GM19239 (cell line): Measurements from ENCODE around the gene HOXD4.
A peak's percentile ranks its signal among the peaks of the same experiment; 100 is the strongest.

Source experiments
- DNase-seq: peaks from one replicate; pipeline ENCODE4 v3.0.0; 2011; ENCODE audit warnings: low spot score; ENCODE audit not compliant: insufficient read length
- FAIRE-seq: peaks from 2 replicates; lab custom pipeline; 2011; peaks lifted over from hg19 to GRCh38; lab: Jason Lieb, UNC

HOXD4 gene

DNA sequence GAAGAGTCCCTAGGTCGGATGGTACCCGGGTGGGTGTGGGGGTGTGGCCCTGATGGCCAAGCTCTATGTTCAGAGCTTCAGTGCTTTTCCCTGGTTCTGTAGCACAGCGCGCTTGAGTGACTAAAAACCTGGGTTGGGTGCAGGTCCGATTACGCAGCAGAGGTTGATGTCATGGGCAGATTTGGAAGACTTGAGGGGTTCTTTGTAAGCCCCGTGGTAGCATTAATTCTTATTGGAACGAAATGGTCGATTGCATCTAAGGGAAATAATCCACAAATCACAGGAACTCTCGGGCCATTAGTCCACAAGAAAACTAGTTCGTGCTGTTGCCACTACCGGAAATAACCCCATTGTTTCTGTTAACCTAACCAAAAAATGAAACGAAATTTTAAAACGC, 12.8 kb upstream of the HOXD4 start:
- DNase-seq, result no peak
- no peak for FAIRE-seq

DNA sequence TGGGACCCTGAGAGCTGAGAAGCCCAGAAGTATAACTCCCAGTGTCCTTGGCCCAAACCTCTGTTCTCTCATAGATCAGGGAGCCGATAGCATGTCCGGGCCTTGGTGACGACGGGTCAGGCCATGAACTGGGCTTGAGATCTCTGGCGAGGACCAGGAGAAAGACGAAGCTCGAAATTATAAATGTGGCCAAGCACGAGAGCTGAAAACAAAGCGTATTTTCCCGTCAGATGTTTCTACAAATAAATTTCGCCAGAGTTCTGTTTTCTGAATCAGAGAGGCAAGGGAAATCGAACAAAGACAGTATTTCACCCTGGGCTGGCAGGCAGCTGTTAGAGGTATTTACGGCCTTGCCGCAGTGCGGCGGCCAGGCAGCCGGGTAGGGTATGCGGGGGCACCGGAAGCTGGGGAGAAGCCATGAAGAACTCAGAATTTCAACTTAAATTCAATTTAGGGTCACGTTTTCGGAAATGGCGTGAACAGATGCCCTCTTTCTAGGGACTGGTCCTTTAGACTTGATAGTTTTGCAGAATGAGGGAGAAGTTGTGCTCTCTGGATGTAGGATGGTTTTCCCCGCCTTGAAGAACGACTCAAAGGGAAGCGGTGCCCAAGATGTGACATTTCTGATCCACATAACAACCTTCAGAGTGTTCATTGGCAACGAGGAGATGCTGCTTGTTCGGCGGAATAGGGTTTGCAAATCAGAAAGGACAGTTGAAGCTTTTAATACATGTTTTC, 12.3 kb upstream of the HOXD4 start:
- no peak for FAIRE-seq

DNA sequence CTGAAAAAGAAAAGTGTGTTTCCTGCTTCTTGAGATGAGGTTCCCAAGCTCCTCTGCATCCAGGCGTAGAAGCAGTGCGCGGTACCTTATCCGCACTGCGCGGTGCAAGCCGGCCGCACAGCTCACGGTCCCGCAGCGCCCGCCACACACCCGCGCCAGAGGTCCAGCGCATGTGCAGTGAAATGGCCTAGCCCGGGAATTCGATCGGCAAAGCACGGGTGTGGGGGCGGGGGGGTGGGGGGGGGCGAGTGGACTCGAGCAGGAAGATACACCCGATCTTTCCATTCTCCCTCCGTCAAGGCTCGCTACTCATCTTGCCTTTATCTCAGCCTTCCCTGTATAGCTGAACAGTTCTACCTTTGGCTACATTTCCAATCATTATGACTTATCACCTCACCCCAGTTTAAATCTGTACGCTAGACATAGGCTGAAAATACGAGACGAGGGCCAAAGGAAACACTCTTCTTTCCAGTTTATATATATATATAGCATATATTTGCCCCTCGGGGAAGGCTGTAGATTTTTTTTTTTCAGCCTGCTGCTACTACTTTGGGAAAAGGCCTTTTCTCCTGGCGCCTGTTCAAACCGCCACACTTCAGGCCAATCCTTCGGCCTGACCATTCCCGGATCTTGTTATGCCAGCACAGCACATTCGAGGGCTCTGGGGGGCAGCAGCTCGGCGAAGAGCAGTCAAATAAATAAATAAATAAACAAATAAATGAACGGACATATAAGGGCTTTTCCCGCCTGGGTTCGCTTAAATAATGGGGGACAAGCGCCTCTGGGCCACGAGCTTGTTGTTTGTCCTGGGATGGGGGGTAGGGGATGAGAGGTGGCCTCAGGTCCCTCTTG, 11.5 kb upstream of the HOXD4 start:
- DNase-seq, result no peak
- no peak for FAIRE-seq

More for the DNA sequence above, 12.3 kb upstream of the HOXD4 start:
- no peak for DNase-seq

DNA sequence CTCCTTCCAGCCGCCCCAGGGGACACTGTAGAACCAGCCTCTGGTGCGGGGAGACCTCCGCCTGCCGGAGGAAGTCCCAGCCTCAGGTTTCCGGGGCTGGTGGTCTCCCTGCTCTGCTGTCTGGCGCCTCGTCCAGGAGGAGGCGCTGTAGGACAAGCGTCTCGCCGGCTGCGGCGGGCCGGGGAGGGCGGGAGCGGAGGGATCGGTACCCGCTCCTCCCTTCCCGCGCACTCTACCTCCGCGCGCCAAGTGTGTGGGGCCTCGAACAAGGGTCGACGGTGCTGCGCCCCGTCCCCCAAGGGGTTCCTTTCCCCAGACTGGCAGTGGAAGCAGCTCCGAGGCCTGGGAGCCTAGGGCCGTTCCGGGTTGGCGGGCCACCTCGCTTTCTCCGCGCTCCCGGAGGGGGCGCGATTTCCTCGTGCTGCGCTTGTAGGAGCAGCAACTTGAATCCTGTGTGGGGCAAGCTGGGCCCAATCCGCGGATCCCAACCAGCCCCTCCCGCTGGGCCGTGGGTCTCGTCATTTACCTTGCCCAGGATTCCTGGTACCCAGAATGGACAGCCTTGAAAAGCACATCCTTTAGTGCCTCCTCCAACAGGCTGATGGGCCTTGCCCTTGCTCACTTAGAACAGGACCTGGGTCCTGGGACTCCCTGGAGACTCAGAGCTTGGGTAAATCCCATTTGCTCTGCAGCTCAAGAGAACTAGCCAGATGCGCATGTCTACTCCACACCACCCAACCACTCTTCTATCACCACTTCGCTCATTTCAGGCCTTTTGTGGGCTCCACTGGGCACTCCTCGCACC, 10.6 kb upstream of the HOXD4 start:
- DNase-seq, result peak; percentile 94
- FAIRE-seq, result no peak

GRCh38 chr2:176142281-176142680, 9.1 kb upstream of the HOXD4 start:
- no peak for FAIRE-seq
- no peak for DNase-seq

DNA sequence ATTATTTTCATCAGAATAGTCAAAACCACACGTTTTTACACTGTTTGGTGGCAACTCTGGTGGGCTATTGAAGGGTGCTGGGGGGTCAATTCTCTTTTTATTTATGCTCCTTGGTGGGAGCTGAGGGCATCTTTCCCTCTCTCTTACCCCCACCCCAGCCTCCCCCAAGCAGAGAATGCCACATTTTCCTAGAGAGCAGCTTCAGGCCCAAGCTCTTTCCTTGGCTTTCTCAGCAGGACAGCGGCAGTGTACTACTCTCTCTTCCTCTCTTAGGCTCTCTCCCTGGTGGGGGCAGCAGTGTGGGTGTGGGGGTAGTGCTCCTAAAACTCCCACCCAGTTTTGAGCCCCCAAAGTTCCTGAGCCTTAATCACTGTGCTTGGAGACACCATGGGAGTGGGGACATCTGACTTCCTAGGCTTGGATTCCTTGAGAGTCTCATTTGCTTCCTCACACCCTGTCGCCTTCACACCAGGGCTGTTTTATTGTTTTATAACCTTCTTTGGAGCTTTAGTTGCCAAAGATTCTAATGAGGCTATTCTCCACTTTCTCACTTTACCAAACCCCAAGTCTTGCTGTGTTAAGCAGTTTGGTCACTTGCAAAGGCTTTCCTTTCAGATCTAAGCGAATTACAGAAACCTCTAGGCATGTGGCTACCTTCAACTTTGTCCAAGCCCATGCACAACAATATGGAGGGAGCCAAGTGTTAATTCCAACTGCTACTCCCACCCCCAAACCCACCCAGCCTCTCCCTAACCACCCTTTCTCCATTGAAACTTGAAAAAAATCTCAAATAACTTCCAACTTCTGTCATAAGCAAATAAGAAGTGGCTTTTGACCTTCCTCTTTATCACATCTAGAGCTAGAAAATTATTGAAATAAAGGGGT, 6.0 kb upstream of the HOXD4 start:
- no peak for DNase-seq

DNA sequence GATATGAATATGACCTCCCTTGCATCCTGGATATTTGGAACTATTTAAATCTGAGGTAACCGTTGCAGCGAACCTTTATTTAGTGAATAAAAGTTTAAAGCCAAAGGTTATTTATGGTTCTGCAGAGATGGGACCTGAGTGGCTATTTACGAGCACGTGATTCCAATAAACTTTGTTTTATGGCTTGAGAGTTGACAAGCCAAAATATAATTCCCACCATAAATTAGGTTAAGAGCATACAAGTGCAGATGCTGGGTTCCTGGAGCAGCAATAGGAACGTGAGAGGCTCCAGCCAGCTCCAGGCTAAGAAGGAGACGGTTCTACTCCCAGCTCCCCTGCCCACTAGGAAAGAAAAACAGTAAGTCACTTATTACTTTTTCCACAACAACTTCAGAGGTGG, 5.2 kb upstream of the HOXD4 start:
- no peak for DNase-seq
- FAIRE-seq, result no peak

More for the DNA sequence above, 6.0 kb upstream of the HOXD4 start:
- FAIRE-seq, result no peak

GRCh38 chr2:176146645-176147044, 4.7 kb upstream of the HOXD4 start:
- no peak for DNase-seq

DNA sequence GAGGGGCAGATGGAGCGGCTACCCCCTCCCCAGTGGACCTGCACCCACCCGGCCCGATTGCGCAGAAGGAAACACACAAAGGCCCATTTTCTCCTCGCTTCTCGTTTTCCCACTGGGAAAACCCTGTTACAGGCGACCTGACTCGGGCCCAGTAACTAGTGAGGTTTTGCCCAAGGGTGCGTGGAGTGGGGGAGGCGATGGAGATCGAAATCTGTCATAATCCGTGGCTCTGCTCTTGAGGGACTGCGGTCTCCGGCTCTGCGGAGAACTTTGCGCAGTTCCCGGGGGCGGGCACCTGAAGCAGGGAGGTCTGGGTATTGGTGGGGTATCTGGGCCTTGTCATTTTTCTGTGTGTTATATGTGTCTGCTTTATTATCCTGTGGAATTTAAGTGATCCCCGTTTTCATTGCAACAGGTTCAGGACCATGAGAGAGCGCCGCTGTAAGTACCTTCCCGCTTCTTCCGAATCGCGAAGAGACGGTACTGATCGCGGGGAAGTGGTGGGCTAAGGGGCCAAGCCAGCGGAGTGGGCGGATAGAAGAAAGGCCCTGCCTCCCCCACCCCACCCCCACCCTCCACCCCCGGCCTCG, 4.0 kb upstream of the HOXD4 start:
- DNase-seq (no peak), FAIRE-seq (no peak)

More at GRCh38 chr2:176146645-176147044, 4.7 kb upstream of the HOXD4 start:
- no peak for FAIRE-seq

DNA sequence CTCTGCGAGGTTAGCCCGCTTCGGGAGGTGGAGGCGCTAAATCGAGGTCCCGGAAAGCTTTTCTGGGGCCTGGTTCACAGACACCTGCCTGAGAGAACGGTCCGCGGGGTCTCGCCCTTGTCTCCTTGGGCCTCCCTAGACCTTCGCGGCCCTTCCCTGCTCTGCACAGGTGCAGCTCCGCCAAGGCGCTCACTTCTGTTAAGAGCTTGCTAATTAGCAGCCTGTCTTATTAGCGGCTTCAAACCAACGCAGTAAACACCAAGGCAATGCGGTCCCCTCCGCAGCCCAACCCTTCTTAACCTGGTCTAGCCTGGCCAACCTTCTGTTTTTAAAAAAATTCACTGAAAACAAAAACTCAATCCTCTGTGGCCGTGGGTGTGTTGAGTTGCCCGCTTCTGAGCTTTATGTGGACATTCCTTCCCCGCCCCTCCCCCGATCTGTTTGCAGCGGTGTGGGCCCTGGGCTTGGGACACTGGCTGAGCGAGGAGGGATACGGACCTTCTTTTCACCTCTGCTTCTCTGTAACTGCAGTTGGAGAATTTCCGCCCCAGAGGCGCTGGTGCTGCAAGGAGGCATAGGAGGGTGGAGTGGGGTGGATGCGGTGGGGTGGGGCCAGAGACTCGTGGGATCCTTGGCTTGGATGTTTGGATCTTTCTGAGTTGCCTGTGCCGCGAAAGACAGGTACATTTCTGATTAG, 3.4 kb upstream of the HOXD4 start:
- DNase-seq (no peak), FAIRE-seq (no peak)

DNA sequence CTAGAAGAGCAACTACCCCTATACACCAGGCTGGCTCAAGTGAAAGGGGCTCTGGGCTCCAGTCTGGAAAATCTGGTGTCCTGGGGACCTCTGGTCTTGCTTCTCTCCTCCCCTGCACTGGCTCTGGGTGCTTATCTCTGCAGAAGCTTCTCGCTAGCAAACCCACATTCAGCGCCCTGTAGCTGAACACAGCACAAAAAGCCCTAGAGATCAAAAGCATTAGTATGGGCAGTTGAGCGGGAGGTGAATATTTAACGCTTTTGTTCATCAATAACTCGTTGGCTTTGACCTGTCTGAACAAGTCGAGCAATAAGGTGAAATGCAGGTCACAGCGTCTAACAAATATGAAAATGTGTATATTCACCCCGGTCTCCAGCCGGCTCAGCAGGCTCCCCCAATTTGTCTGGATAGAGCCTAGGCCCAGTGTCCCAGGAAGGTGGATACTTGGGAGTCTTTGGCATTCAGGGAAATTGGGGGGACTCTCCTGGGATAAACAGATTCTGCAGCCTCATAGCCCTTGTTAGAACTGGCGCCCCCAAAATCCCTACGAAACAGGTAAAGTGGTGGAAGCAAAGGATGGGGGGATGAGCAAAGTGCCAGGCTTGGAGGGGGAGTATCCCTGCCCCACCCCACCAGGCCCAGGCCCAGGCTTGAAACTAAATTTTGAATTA, 2.5 kb upstream of the HOXD4 start:
- DNase-seq, result no peak
- FAIRE-seq, result no peak

GRCh38 chr2:176149481-176149938, 1.8 kb upstream of the HOXD4 start:
- DNase-seq (no peak), FAIRE-seq (no peak)

- DNase-seq (no peak), FAIRE-seq (no peak)
Measured at GRCh38 chr2:176149939-176150583, 1.3 kb upstream of the HOXD4 start.

DNA sequence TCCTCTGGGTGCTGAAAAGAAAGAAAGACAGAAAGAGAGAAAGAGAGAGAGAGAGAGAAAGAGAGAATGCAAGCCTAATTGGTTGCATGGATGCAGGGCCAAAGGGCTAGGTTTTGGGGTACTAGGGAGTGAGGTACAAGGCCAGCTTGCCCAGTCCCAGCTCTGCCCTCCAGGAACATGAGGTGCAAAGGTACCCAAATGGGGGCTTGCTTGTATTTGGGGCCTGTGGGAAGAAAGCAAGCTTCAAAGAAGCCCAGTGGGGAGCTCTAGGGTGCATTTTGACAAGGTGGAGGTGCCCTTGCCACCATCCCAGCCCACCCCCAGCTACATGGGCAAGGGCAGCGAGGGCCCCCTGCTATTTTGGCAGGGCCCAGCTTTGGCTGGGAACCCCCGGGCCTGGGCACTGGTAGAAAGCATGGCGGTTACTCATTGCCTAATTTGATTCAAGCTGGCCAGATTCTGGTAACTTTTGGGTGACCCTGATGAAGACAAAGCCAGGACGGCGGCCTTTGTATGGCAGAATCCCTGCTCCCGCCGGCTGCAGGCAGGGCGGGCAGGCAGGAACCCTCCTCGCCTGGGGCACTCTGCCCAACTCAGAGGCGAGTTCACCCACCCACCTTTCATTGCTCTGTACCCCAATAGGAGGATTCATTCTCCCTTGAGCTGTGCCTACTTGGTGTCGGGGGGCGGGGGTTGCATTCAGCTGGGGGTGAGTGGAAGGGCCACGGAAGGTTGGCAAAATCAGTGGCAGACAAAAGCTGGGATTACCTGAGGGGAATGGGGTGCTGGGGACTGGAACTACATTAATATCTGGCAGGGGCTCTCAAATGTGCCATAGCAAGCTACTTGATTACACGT, 537 bp upstream of the HOXD4 start:
- DNase-seq (no peak), FAIRE-seq (no peak)

- FAIRE-seq, result no peak
- DNase-seq, result no peak
Measured at GRCh38 chr2:176152350-176153181, 1.2 kb downstream of the HOXD4 start.
